ENCODE results near the gene FRMD4A. TPM values are rescaled to one million over a fixed set of nuclear protein-coding genes. Genes with fewer than 3 reads are reported as not detected.

FRMD4A gene
- polyA plus RNA-seq, 1 donor (not counting 4 experiments of a cell fraction or from before 2014, with no cell fraction given), result 12.9 TPM

GRCh38 chr10:13661256-13661655 lies 669.5 kb downstream of the FRMD4A start:
- FAIRE-seq, result no peak
- Histone ChIP-seq H3K36me3 (ENCODE audit: control insufficient read depth in 2 of 2, extremely low read depth in 1 of 2, insufficient read depth in 2 of 2, low read length in 2 of 2) (peaks cover 5 to 26% of the 10 kb centered on the region in 2 experiments), H3K27ac (ENCODE audit: control insufficient read depth, insufficient read depth, low read length) (peak overlapping the region; percentile 70), H3K79me2 (ENCODE audit: control insufficient read depth, insufficient read depth, low read length) (no peaks in the 10 kb centered on the region), H4K20me1 (ENCODE audit: control insufficient read depth, extremely low read depth, insufficient read depth, low read length) (no peaks in the 10 kb centered on the region), H3K4me2 (ENCODE audit: control insufficient read depth, extremely low read depth, insufficient read depth, low read depth, low read length) (peak overlapping the region; percentile 81), H3K9me3 (ENCODE audit: control insufficient read depth, low read depth, low read length) (no peaks in the 10 kb centered on the region), H2AFZ (ENCODE audit: control insufficient read depth, low read length) (no peak overlapping the region), H3K9ac (ENCODE audit: control insufficient read depth, extremely low read depth, insufficient read depth, low read length) (peak overlapping the region; percentile 59), H3K9me1 (ENCODE audit: control insufficient read depth, extremely low read depth, insufficient read depth, low read length) (no peaks in the 10 kb centered on the region), H3K4me1 (ENCODE audit: control insufficient read depth, extremely low read depth, insufficient read depth, low read length) (peaks cover 23% of the 10 kb centered on the region), H3K27me3 (ENCODE audit: control insufficient read depth, extremely low read depth, insufficient read depth, low read length) (no peaks in the 10 kb centered on the region), H3K4me3 (ENCODE audit: control insufficient read depth in 2 of 3, extremely low read depth in 1 of 3, insufficient read depth in 2 of 3, low read depth in 1 of 3, low read length in 3 of 3) (no peak overlapping the region)
- dilution Hi-C loops (cut with MboI; ENCODE audit: extremely low pct_ligation_motif_present, low sequenced_read_pairs), result no loop called here
- TF ChIP-seq CTCF (optimal IDR thresholded peaks at IDR 0.05 in 1 of 3, IDR thresholded peaks at IDR 0.05 in 1 of 3, conservative IDR thresholded peaks at IDR 0.05 in 1 of 3; ENCODE audit: extremely low read depth in 1 of 3, insufficient read depth in 2 of 3, low read length in 3 of 3) (no peak), EZH2 (IDR thresholded peaks at IDR 0.05; ENCODE audit: low read length) (no peak)
- DNase-seq (ENCODE audit: low read depth, low spot score), result no peak

- Histone ChIP-seq H3K4me3 (ENCODE audit: control insufficient read depth in 2 of 3, extremely low read depth in 1 of 3, insufficient read depth in 2 of 3, low read depth in 1 of 3, low read length in 3 of 3) (no peak overlapping the region), H3K9ac (ENCODE audit: control insufficient read depth, extremely low read depth, insufficient read depth, low read length) (peak overlapping the region; percentile 59), H3K9me1 (ENCODE audit: control insufficient read depth, extremely low read depth, insufficient read depth, low read length) (no peaks in the 10 kb centered on the region), H2AFZ (ENCODE audit: control insufficient read depth, low read length) (peak overlapping the region; percentile 55), H3K4me2 (ENCODE audit: control insufficient read depth, extremely low read depth, insufficient read depth, low read depth, low read length) (peak overlapping the region; percentile 81), H3K79me2 (ENCODE audit: control insufficient read depth, insufficient read depth, low read length) (no peaks in the 10 kb centered on the region), H3K27me3 (ENCODE audit: control insufficient read depth, extremely low read depth, insufficient read depth, low read length) (no peaks in the 10 kb centered on the region), H4K20me1 (ENCODE audit: control insufficient read depth, extremely low read depth, insufficient read depth, low read length) (no peaks in the 10 kb centered on the region), H3K36me3 (ENCODE audit: control insufficient read depth in 2 of 2, extremely low read depth in 1 of 2, insufficient read depth in 2 of 2, low read length in 2 of 2) (peaks cover 2 to 26% of the 10 kb centered on the region in 2 experiments), H3K4me1 (ENCODE audit: control insufficient read depth, extremely low read depth, insufficient read depth, low read length) (peaks cover 23% of the 10 kb centered on the region), H3K9me3 (ENCODE audit: control insufficient read depth, low read depth, low read length) (no peaks in the 10 kb centered on the region), H3K27ac (ENCODE audit: control insufficient read depth, insufficient read depth, low read length) (peak overlapping the region; percentile 82)
- dilution Hi-C loops (cut with MboI; ENCODE audit: extremely low pct_ligation_motif_present, low sequenced_read_pairs), result no loop called here
- TF ChIP-seq CTCF (optimal IDR thresholded peaks at IDR 0.05 in 1 of 3, IDR thresholded peaks at IDR 0.05 in 1 of 3, conservative IDR thresholded peaks at IDR 0.05 in 1 of 3; ENCODE audit: extremely low read depth in 1 of 3, insufficient read depth in 2 of 3, low read length in 3 of 3), result no peak
- TF ChIP-seq EZH2 (IDR thresholded peaks at IDR 0.05; ENCODE audit: low read length), result no peak
- DNase-seq (ENCODE audit: low read depth, low spot score), result peak; percentile 74
- FAIRE-seq, result peak; percentile 92
Measured at GRCh38 chr10:13660551-13660920, 670.2 kb downstream of the FRMD4A start.
